SK-N-SH treated with all-trans-retinoic acid at 6 μM for 48 hours (cell line): Measurements from ENCODE around the gene BCORL1.

Source experiments
- ATAC-seq: fragments of 200-7000 bp; cut with Tn5 transposase; 3 replicates; pipeline ENCODE4 v1.9.1; 2020; ENCODE audit warnings: mild to moderate bottlenecking, moderate library complexity
- ARNTL ChIP-seq: fragments of 450-650 bp; formaldehyde crosslinking; IDR thresholded peaks from 2 replicates; pipeline ENCODE4 v1.5.0; 2020; ENCODE audit warnings: low read depth, mild to moderate bottlenecking, moderate library complexity, borderline replicate concordance
- BACH2 ChIP-seq: fragments of 250-450 bp; sonication (Bioruptor Pico); IDR thresholded peaks from 2 replicates; pipeline ENCODE4 v1.9.0; 2021; ENCODE audit warnings: mild to moderate bottlenecking, borderline replicate concordance
- CREB5 ChIP-seq: fragments of 250-450 bp; sonication (Bioruptor Pico); IDR thresholded peaks from 2 replicates; pipeline ENCODE4 v1.5.1; 2020; ENCODE audit warnings: low read depth, mild to moderate bottlenecking, moderate library complexity
- CSRNP3 ChIP-seq: fragments of 250-450 bp; sonication (Bioruptor Pico); IDR thresholded peaks from 2 replicates; pipeline ENCODE4 v1.5.1; 2021; ENCODE audit warnings: mild to moderate bottlenecking, moderate library complexity
- ESRRG ChIP-seq: fragments of 250-450 bp; sonication (Bioruptor Pico); IDR thresholded peaks from 2 replicates; pipeline ENCODE4 v1.6.1; 2021; ENCODE audit warnings: mild to moderate bottlenecking
- GLIS3 ChIP-seq: fragments of 250-450 bp; sonication (Bioruptor Pico); IDR thresholded peaks from 2 replicates; pipeline ENCODE4 v1.5.0; 2020; ENCODE audit warnings: mild to moderate bottlenecking, moderate library complexity
- ISL1 ChIP-seq: fragments of 250-450 bp; sonication (Bioruptor Pico); IDR thresholded peaks from 2 replicates; pipeline ENCODE4 v2.1.2; 2022; ENCODE audit warnings: mild to moderate bottlenecking, moderate library complexity
- OSR1 ChIP-seq: fragments of 250-450 bp; sonication (Bioruptor Pico); IDR thresholded peaks from 2 replicates; pipeline ENCODE4 v1.8.0; 2022; ENCODE audit warnings: moderate library complexity, mild to moderate bottlenecking, inconsistent platforms
- POU6F1 ChIP-seq: fragments of 250-450 bp; sonication (Bioruptor Pico); IDR thresholded peaks from 2 replicates; pipeline ENCODE4 v1.8.0; 2021; ENCODE audit warnings: low read depth, mild to moderate bottlenecking, moderate library complexity, borderline replicate concordance
- PPARA ChIP-seq: fragments of 250-450 bp; sonication (Bioruptor Pico); IDR thresholded peaks from 2 replicates; pipeline ENCODE4 v1.5.0; 2020; ENCODE audit warnings: mild to moderate bottlenecking, borderline replicate concordance
- SNAI2 ChIP-seq: fragments of 250-450 bp; sonication (Bioruptor Pico); IDR thresholded peaks from 2 replicates; pipeline ENCODE4 v1.5.0; 2020; ENCODE audit warnings: mild to moderate bottlenecking, moderate library complexity
- TCF4 ChIP-seq: fragments of 250-450 bp; sonication (Bioruptor Pico); IDR thresholded peaks from 2 replicates; pipeline ENCODE4 v1.8.0; 2021; ENCODE audit warnings: mild to moderate bottlenecking, moderate library complexity, borderline replicate concordance
- TOX ChIP-seq: fragments of 250-450 bp; sonication (Bioruptor Pico); IDR thresholded peaks from 2 replicates; pipeline ENCODE4 v1.8.0; 2021; ENCODE audit warnings: mild to moderate bottlenecking, moderate library complexity, borderline replicate concordance
- TSHZ2 ChIP-seq: fragments of 250-450 bp; sonication (Bioruptor Pico); IDR thresholded peaks from 2 replicates; pipeline ENCODE4 v1.5.0; 2020; ENCODE audit warnings: mild to moderate bottlenecking, moderate library complexity
- ZC3H10 ChIP-seq: fragments of 250-450 bp; sonication (Bioruptor Pico); IDR thresholded peaks from 2 replicates; pipeline ENCODE4 v1.5.1; 2021; ENCODE audit warnings: mild to moderate bottlenecking, moderate library complexity
- ZFP3 ChIP-seq: fragments of 250-450 bp; sonication (Bioruptor Pico); IDR thresholded peaks from 2 replicates; pipeline ENCODE4 v1.5.0; 2020; ENCODE audit warnings: mild to moderate bottlenecking, moderate library complexity
- ZFP30 ChIP-seq: fragments of 450-650 bp; formaldehyde crosslinking; IDR thresholded peaks from 2 replicates; pipeline ENCODE4 v1.5.0; 2022; ENCODE audit warnings: mild to moderate bottlenecking, moderate library complexity
- ZNF565 ChIP-seq: fragments of 450-650 bp; formaldehyde crosslinking; conservative IDR thresholded peaks from 2 replicates; pipeline ENCODE4 v1.5.0; 2020; ENCODE audit warnings: low read depth, mild to moderate bottlenecking, moderate library complexity
- ZNF70 ChIP-seq: fragments of 450-650 bp; formaldehyde crosslinking; IDR thresholded peaks from 2 replicates; pipeline ENCODE4 v1.5.0; 2020; ENCODE audit warnings: mild to moderate bottlenecking, moderate library complexity
- ZNF8 ChIP-seq: fragments of 450-650 bp; formaldehyde crosslinking; IDR thresholded peaks from 2 replicates; pipeline ENCODE4 v1.5.0; 2020; ENCODE audit warnings: mild to moderate bottlenecking, moderate library complexity

The BCORL1 gene

GRCh38 chrX:129979207-129979920 is 3.1 kb upstream of the BCORL1 start:
- TF ChIP-seq ZC3H10 (CRISPR knock-in tag) (no peak), ZNF8 (CRISPR knock-in tag) (no peak), CSRNP3 (CRISPR knock-in tag) (no peak), TSHZ2 (no peak), CREB5 (CRISPR knock-in tag) (no peak)
- TF ChIP-seq, all 23 proteins: peak for 0
- no peak for ATAC-seq

- no peak for TF ChIP-seq ESRRG (CRISPR knock-in tag)
- no peak for TF ChIP-seq PPARA
- no peak for TF ChIP-seq ZFP3 (CRISPR knock-in tag)
- TF ChIP-seq ISL1 = no peak
- TF ChIP-seq SNAI2 = no peak
- TF ChIP-seq GLIS3 (CRISPR knock-in tag) = no peak
- TF ChIP-seq ZC3H10 (CRISPR knock-in tag) = no peak
- TF ChIP-seq CSRNP3 (CRISPR knock-in tag) = no peak
- no peak for TF ChIP-seq ZNF565 (CRISPR knock-in tag)
- no peak for ATAC-seq
Measured at GRCh38 chrX:129980001-129980401, 2.4 kb upstream of the BCORL1 start.

GRCh38 chrX:129980540-129981199 is 1.8 kb upstream of the BCORL1 start:
- TF ChIP-seq ZNF70 (CRISPR knock-in tag) (no peak), ARNTL (CRISPR knock-in tag) (no peak), ZNF8 (CRISPR knock-in tag) (no peak), TSHZ2 (no peak), ISL1 (no peak), PPARA (no peak), ESRRG (CRISPR knock-in tag) (no peak), CSRNP3 (CRISPR knock-in tag) (no peak), CREB5 (CRISPR knock-in tag) (no peak), ZNF565 (CRISPR knock-in tag) (no peak), TCF4 (no peak), OSR1 (CRISPR knock-in tag) (no peak), BACH2 (CRISPR knock-in tag) (no peak), POU6F1 (CRISPR knock-in tag) (no peak), ZFP30 (CRISPR knock-in tag) (no peak), ZFP3 (CRISPR knock-in tag) (no peak), TOX (CRISPR knock-in tag) (no peak), SNAI2 (no peak)
- peak; percentile 11 for ATAC-seq
